H1 (cell line): ENCODE data around the gene NUP210L. TPM values are rescaled to one million over a fixed set of nuclear protein-coding genes. Genes with fewer than 3 reads are reported as not detected.

Experiments used
- BRCA1 ChIP-seq: IDR thresholded peaks from 2 replicates; pipeline ENCODE4 v1.6.1; 2012; ENCODE audit warnings: low read depth, low read length, improper control_type of control experiment
- CBX8 ChIP-seq: fragments of 300-800, 300-1000 bp; sonication (generic); IDR thresholded peaks from 2 replicates; pipeline ENCODE4 v1.7.1; 2016; ENCODE audit warnings: low read depth, low read length, borderline replicate concordance
- CTBP2 ChIP-seq: IDR thresholded peaks from 2 replicates; pipeline ENCODE4 v1.7.0; 2011; ENCODE audit warnings: borderline replicate concordance, mild to moderate bottlenecking, moderate library complexity, mixed read lengths, low read length; ENCODE audit not compliant: insufficient read depth, insufficient read length
- EP300 ChIP-seq, 2 experiments: IDR thresholded peaks; 1 replicate in 1 of 2; 2 replicates in 1 of 2; pipeline ENCODE4 v1.6.1; 2011 to 2012; ENCODE audit warnings: low read depth in 2 of 2, low read length in 2 of 2, mild to moderate bottlenecking in 2 of 2, borderline replicate concordance in 1 of 2, inconsistent platforms in 1 of 2, moderate library complexity in 1 of 2
- GTF2F1 ChIP-seq: IDR thresholded peaks from 2 replicates; pipeline ENCODE4 v1.6.1; 2012; ENCODE audit warnings: low read depth, low read length, improper control_type of control experiment, borderline replicate concordance
- JUND ChIP-seq: IDR thresholded peaks from 2 replicates; pipeline ENCODE4 v1.6.1; 2011; ENCODE audit warnings: mild to moderate bottlenecking, improper control_type of control experiment, low read length
- SP2 ChIP-seq: IDR thresholded peaks from 2 replicates; pipeline ENCODE4 v1.6.1; 2012; ENCODE audit warnings: mild to moderate bottlenecking, low read length, inconsistent platforms
- YY1 ChIP-seq: IDR thresholded peaks from 2 replicates; pipeline ENCODE4 v1.6.1; 2011; ENCODE audit warnings: low read depth, mild to moderate bottlenecking, low read length
- polyA plus RNA-seq, 7 experiments: library from polyadenylated mRNA; depleted of rRNA in 3 of 7; stranded (reverse) in 5 of 7; unstranded in 2 of 7; fragments of >200 nt in 5 of 7; fragments of 200-250 nt in 2 of 7; gene quantifications; 1 replicate in 5 of 7; 2 replicates in 1 of 7; 4 replicates in 1 of 7; pipeline versions ENCODE4 v1.2.1 to v1.2.3, GENCODE V29; 2011 to 2013; ENCODE audit warnings: missing spikeins in 2 of 7, mixed read lengths in 2 of 7
- total RNA-seq: library from RNA; stranded (reverse); fragmentation: NEBNext Ultra II Directional; extraction: Animal tissue kit (Norgen Biotek cat#: 25700); gene quantifications from 2 replicates; pipeline ENCODE4 v1.2.1, GENCODE V29; 2021
- TF ChIP-seq, protein P1 (sequence below): IDR thresholded peaks from 2 replicates; pipeline ENCODE4 v1.6.1; 2011; ENCODE audit warnings: low read length, improper control_type of control experiment

NUP210L gene
- total and polyA plus RNA-seq, 2 of the 8 experiments (the other 6 are each of a cell fraction or from before 2014, with no cell fraction given), result not detected

GRCh38 chr1:154076413-154076812 is 78.5 kb downstream of the NUP210L start (continued):
- TF ChIP-seq SP2, result no peak
- TF ChIP-seq JUND, result no peak
- TF ChIP-seq BRCA1, result no peak
- no peak for TF ChIP-seq YY1
- TF ChIP-seq CTBP2, result no peak
- no peak for TF ChIP-seq CBX8
- no peak for TF ChIP-seq GTF2F1
- TF ChIP-seq, protein P1, sequence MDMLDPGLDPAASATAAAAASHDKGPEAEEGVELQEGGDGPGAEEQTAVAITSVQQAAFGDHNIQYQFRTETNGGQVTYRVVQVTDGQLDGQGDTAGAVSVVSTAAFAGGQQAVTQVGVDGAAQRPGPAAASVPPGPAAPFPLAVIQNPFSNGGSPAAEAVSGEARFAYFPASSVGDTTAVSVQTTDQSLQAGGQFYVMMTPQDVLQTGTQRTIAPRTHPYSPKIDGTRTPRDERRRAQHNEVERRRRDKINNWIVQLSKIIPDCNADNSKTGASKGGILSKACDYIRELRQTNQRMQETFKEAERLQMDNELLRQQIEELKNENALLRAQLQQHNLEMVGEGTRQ, result no peak
- no peak for TF ChIP-seq EP300 (IDR thresholded peaks at IDR 0.05; ENCODE audit: borderline replicate concordance in 1 of 2, low read depth in 2 of 2, low read length in 2 of 2)
